HEK293 (cell line): ENCODE results near the gene S100A1.

Experiments used
- CTCF ChIA-PET: fragments of 350-600 bp; formaldehyde crosslinking; extraction: SDS; loops from one replicate; lab custom pipeline; 2021; ENCODE audit warnings: antibody characterized with exemption; lab: Yijun Ruan, JAX
- POLR2A ChIA-PET: fragments of 300-600 bp; formaldehyde crosslinking; extraction: SDS; loops from one replicate; lab custom pipeline; 2020; ENCODE audit warnings: antibody characterized with exemption, inconsistent platforms; lab: Yijun Ruan, JAX
- H3K27ac ChIP-seq: fragments of 200-500 bp; sonication (Bioruptor generic); 2 replicates; pipeline ENCODE4 v1.5.1; 2014; ENCODE audit warnings: low read depth, low read length, control low read depth, inconsistent platforms; ENCODE audit errors: extremely low read depth
- H3K36me3 ChIP-seq, 2 experiments: fragments of 200-500 bp in 1 of 2; sonication (Bioruptor generic) in 1 of 2; 1 replicate in 1 of 2; 2 replicates in 1 of 2; pipeline ENCODE4 v1.5.1; 2014 to 2017; ENCODE audit warnings: inconsistent platforms in 2 of 2, low read length in 2 of 2; ENCODE audit not compliant: control insufficient read depth in 2 of 2, insufficient read depth in 1 of 2
- H3K4me1 ChIP-seq: fragments of 200-500 bp; sonication (Bioruptor generic); 2 replicates; pipeline ENCODE4 v1.5.1; 2014; ENCODE audit warnings: mild to moderate bottlenecking, low read length, inconsistent platforms; ENCODE audit not compliant: control insufficient read depth, insufficient read depth
- H3K4me3 ChIP-seq: 2 replicates; pipeline ENCODE4 v1.5.1; 2011; ENCODE audit warnings: low read depth, mild to moderate bottlenecking, control low read depth, low read length, moderate library complexity
- H3K9me3 ChIP-seq: fragments of 200-500 bp; sonication (Bioruptor generic); 2 replicates; pipeline ENCODE4 v1.5.1; 2014; ENCODE audit warnings: low read depth, low read length, inconsistent platforms; ENCODE audit not compliant: control insufficient read depth, insufficient read depth
- KLF16 ChIP-seq: fragments of 450-650 bp; formaldehyde crosslinking; IDR thresholded peaks from 2 replicates; pipeline ENCODE4 v1.5.1; 2017; ENCODE audit warnings: missing biosample characterization, missing genetic modification characterization
- KLF8 ChIP-seq: fragments of 450-650 bp; formaldehyde crosslinking; IDR thresholded peaks from 2 replicates; pipeline ENCODE4 v1.5.1; 2016; ENCODE audit warnings: missing biosample characterization, missing genetic modification characterization
- RBAK ChIP-seq: fragments of 450-650 bp; formaldehyde crosslinking; IDR thresholded peaks from 2 replicates; pipeline ENCODE4 v1.5.1; 2016; ENCODE audit warnings: missing biosample characterization, missing genetic modification characterization
- ZBTB20 ChIP-seq: fragments of 450-650 bp; formaldehyde crosslinking; IDR thresholded peaks from 2 replicates; pipeline ENCODE4 v1.5.1; 2016; ENCODE audit warnings: missing biosample characterization, missing genetic modification characterization
- ZFP69B ChIP-seq: fragments of 450-650 bp; formaldehyde crosslinking; IDR thresholded peaks from 2 replicates; pipeline ENCODE4 v1.5.1; 2016; ENCODE audit warnings: missing biosample characterization, missing genetic modification characterization
- ZNF146 ChIP-seq: fragments of 450-650 bp; formaldehyde crosslinking; IDR thresholded peaks from 2 replicates; pipeline ENCODE4 v1.5.1; 2016; ENCODE audit warnings: missing biosample characterization, missing genetic modification characterization
- ZNF324 ChIP-seq: fragments of 450-650 bp; formaldehyde crosslinking; IDR thresholded peaks from 2 replicates; pipeline ENCODE4 v1.5.1; 2016; ENCODE audit warnings: missing biosample characterization, missing genetic modification characterization
- ZNF391 ChIP-seq: fragments of 450-650 bp; formaldehyde crosslinking; IDR thresholded peaks from 2 replicates; pipeline ENCODE4 v1.5.1; 2016; ENCODE audit warnings: low read depth, missing biosample characterization, missing genetic modification characterization, borderline replicate concordance
- ZNF433 ChIP-seq: fragments of 450-650 bp; formaldehyde crosslinking; IDR thresholded peaks from 2 replicates; pipeline ENCODE4 v1.5.1; 2016; ENCODE audit warnings: missing biosample characterization, missing genetic modification characterization, low read depth
- ZNF555 ChIP-seq: fragments of 450-650 bp; formaldehyde crosslinking; conservative IDR thresholded peaks from 2 replicates; pipeline ENCODE4 v1.5.1; 2017; ENCODE audit warnings: missing biosample characterization, mild to moderate bottlenecking, missing genetic modification characterization, inconsistent platforms
- ZNF629 ChIP-seq: fragments of 450-650 bp; formaldehyde crosslinking; IDR thresholded peaks from 2 replicates; pipeline ENCODE4 v1.5.1; 2017; ENCODE audit warnings: missing biosample characterization, missing genetic modification characterization
- ZNF701 ChIP-seq: fragments of 450-650 bp; formaldehyde crosslinking; IDR thresholded peaks from 2 replicates; pipeline ENCODE4 v1.5.1; 2016; ENCODE audit warnings: missing biosample characterization, missing genetic modification characterization
- ZNF837 ChIP-seq: fragments of 450-650 bp; formaldehyde crosslinking; IDR thresholded peaks from 2 replicates; pipeline ENCODE4 v1.5.1; 2016; ENCODE audit warnings: missing biosample characterization, missing genetic modification characterization
- TF ChIP-seq, protein P1 (sequence below): fragments of 450-650 bp; formaldehyde crosslinking; IDR thresholded peaks from 2 replicates; pipeline ENCODE4 v1.5.0; 2017; ENCODE audit warnings: missing biosample characterization, missing genetic modification characterization, borderline replicate concordance
- TF ChIP-seq, protein P2 (sequence below): fragments of 450-650 bp; formaldehyde crosslinking; IDR thresholded peaks from 2 replicates; pipeline ENCODE4 v1.5.1; 2016; ENCODE audit warnings: missing biosample characterization, missing genetic modification characterization, borderline replicate concordance
- TF ChIP-seq, protein P3 (sequence below): fragments of 450-650 bp; formaldehyde crosslinking; IDR thresholded peaks from 2 replicates; pipeline ENCODE4 v1.5.1; 2016; ENCODE audit warnings: missing biosample characterization, missing genetic modification characterization
- TF ChIP-seq, protein P4 (sequence below): fragments of 450-650 bp; IDR thresholded peaks from 2 replicates; pipeline ENCODE4 v1.5.1; 2018; ENCODE audit warnings: missing biosample characterization, missing genetic modification characterization
- TF ChIP-seq, protein P5 (sequence below): fragments of 450-650 bp; formaldehyde crosslinking; IDR thresholded peaks from 2 replicates; pipeline ENCODE4 v1.5.1; 2017; ENCODE audit warnings: missing biosample characterization, missing genetic modification characterization

S100A1 gene

DNA sequence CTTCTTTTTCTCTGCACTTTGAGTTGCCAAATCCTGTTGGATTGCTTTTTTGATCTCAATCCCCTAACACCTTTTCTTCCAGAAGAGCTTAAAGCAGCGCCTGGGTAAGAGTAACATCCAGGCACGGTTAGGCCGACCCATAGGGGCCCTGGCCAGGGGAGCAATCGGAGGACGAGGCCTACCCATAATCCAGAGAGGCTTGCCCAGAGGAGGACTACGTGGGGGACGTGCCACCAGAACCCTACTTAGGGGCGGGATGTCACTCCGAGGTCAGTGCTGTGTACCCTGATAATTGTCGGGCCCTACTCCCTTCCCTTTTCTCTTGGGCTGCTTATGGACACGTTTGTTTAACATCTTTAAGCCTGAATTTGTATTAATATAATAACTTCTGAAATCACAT lies 13.9 kb downstream of the S100A1 start:
- ChIA-PET POLR2A (interaction anchor here (3.4 kb wide), 1 partner anchor 8 kb away, joined by 34 read pairs; the partner anchor contains the start of gene CHTOP), CTCF (interaction anchor here (0.6 to 1.3 kb wide), 4 partner anchors 14 to 130 kb away, joined by 3 to 6 read pairs (median 4); partner anchors contain the start of genes S100A13 and S100A16)
- no peaks in the 10 kb centered on the region for H3K9me3 ChIP-seq
- peaks cover 67 to 100% of the 10 kb centered on the region in 2 experiments for H3K36me3 ChIP-seq
- H3K27ac ChIP-seq, result no peak overlapping the region
- no peaks in the 10 kb centered on the region for H3K4me1 ChIP-seq
- H3K4me3 ChIP-seq, result no peak overlapping the region
- TF ChIP-seq KLF8 (tag by site-specific recombination), result no peak
- no peak for TF ChIP-seq RBAK (tag by site-specific recombination)
- no peak for TF ChIP-seq ZNF391 (tag by site-specific recombination)
- TF ChIP-seq ZBTB20, result no peak

DNA sequence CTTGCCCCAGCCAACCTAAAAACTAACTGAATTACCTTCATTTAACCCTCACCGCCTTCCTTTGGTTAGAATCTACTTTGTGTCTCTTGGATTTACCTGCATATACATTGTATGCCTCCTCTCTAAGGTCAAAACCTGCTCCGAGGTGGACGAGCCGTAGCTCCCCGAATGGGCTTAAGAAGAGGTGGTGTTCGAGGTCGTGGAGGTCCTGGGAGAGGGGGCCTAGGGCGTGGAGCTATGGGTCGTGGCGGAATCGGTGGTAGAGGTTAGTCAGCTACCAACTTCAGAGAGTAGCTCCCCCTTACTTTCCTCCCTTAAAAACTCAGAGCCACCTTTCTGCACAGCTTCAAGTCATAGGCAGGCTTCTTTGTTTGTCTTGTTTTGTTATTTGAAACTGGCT lies 14.9 kb downstream of the S100A1 start:
- Histone ChIP-seq H3K4me3 (no peak overlapping the region), H3K4me1 (no peaks in the 10 kb centered on the region), H3K27ac (no peak overlapping the region), H3K9me3 (no peaks in the 10 kb centered on the region), H3K36me3 (peaks cover 64 to 94% of the 10 kb centered on the region in 2 experiments)
- TF ChIP-seq, protein P1, sequence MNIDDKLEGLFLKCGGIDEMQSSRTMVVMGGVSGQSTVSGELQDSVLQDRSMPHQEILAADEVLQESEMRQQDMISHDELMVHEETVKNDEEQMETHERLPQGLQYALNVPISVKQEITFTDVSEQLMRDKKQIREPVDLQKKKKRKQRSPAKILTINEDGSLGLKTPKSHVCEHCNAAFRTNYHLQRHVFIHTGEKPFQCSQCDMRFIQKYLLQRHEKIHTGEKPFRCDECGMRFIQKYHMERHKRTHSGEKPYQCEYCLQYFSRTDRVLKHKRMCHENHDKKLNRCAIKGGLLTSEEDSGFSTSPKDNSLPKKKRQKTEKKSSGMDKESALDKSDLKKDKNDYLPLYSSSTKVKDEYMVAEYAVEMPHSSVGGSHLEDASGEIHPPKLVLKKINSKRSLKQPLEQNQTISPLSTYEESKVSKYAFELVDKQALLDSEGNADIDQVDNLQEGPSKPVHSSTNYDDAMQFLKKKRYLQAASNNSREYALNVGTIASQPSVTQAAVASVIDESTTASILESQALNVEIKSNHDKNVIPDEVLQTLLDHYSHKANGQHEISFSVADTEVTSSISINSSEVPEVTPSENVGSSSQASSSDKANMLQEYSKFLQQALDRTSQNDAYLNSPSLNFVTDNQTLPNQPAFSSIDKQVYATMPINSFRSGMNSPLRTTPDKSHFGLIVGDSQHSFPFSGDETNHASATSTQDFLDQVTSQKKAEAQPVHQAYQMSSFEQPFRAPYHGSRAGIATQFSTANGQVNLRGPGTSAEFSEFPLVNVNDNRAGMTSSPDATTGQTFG (tag by site-specific recombination), result no peak
- TF ChIP-seq ZNF146 (tag by site-specific recombination) (no peak), ZFP69B (no peak), ZNF433 (tag by site-specific recombination) (no peak), ZNF837 (tag by site-specific recombination) (no peak), ZNF629 (tag by site-specific recombination) (no peak), ZNF324 (no peak), ZNF555 (tag by site-specific recombination) (no peak), ZBTB20 (no peak)
- TF ChIP-seq, protein P2, sequence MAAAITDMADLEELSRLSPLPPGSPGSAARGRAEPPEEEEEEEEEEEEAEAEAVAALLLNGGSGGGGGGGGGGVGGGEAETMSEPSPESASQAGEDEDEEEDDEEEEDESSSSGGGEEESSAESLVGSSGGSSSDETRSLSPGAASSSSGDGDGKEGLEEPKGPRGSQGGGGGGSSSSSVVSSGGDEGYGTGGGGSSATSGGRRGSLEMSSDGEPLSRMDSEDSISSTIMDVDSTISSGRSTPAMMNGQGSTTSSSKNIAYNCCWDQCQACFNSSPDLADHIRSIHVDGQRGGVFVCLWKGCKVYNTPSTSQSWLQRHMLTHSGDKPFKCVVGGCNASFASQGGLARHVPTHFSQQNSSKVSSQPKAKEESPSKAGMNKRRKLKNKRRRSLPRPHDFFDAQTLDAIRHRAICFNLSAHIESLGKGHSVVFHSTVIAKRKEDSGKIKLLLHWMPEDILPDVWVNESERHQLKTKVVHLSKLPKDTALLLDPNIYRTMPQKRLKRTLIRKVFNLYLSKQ (tag by site-specific recombination), result no peak
- POLR2A ChIA-PET, result interaction anchor here (0.6 to 3.4 kb wide), 6 partner anchors 9 to 86 kb away, joined by 3 to 34 read pairs (median 4); partner anchors contain the start of genes CHTOP, S100A13 and SNAPIN
- CTCF ChIA-PET, result interaction anchor here (0.5 to 1.7 kb wide), 4 partner anchors 16 to 1272 kb away, joined by 5 to 7 read pairs (median 6); partner anchors contain the start of genes S100A1 and S100A13

DNA sequence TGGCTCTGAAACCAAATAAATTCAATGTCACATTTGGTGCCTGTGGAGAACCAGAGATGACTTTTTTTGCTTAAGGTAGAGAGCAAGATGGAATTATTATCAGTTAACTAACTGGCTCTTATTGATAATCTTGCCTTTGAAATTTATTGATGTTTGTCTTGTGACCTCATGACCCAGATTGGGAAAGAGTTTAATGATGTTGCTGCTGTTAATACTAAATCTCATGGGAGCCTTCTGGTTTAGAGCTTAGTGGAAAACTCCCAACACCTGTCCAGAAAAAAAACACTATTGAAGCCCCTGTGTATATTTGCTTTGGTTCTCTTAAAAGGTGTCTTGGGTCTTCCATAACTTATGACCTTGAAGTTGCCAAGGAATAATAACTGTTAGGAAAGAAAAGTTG lies 15.6 kb downstream of the S100A1 start:
- CTCF ChIA-PET, result interaction anchor here (1.0 to 1.7 kb wide), 3 partner anchors 16 to 133 kb away, joined by 3 to 7 read pairs (median 5); partner anchors contain the start of genes S100A1 and S100A13
- Histone ChIP-seq H3K27ac (no peak overlapping the region), H3K36me3 (peaks cover 59 to 87% of the 10 kb centered on the region in 2 experiments), H3K4me3 (no peak overlapping the region), H3K9me3 (no peaks in the 10 kb centered on the region), H3K4me1 (no peaks in the 10 kb centered on the region)
- no peak for TF ChIP-seq KLF16 (tag by site-specific recombination)
- TF ChIP-seq, protein P3, sequence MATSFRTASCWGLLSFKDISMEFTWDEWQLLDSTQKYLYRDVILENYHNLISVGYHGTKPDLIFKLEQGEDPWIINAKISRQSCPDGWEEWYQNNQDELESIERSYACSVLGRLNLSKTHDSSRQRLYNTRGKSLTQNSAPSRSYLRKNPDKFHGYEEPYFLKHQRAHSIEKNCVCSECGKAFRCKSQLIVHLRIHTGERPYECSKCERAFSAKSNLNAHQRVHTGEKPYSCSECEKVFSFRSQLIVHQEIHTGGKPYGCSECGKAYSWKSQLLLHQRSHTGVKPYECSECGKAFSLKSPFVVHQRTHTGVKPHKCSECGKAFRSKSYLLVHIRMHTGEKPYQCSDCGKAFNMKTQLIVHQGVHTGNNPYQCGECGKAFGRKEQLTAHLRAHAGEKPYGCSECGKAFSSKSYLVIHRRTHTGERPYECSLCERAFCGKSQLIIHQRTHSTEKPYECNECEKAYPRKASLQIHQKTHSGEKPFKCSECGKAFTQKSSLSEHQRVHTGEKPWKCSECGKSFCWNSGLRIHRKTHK (tag by site-specific recombination), result no peak
- no peak for TF ChIP-seq KLF8 (tag by site-specific recombination)
- TF ChIP-seq, protein P4, sequence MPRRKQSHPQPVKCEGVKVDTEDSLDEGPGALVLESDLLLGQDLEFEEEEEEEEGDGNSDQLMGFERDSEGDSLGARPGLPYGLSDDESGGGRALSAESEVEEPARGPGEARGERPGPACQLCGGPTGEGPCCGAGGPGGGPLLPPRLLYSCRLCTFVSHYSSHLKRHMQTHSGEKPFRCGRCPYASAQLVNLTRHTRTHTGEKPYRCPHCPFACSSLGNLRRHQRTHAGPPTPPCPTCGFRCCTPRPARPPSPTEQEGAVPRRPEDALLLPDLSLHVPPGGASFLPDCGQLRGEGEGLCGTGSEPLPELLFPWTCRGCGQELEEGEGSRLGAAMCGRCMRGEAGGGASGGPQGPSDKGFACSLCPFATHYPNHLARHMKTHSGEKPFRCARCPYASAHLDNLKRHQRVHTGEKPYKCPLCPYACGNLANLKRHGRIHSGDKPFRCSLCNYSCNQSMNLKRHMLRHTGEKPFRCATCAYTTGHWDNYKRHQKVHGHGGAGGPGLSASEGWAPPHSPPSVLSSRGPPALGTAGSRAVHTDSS (tag by site-specific recombination), result no peak
- TF ChIP-seq, protein P5, sequence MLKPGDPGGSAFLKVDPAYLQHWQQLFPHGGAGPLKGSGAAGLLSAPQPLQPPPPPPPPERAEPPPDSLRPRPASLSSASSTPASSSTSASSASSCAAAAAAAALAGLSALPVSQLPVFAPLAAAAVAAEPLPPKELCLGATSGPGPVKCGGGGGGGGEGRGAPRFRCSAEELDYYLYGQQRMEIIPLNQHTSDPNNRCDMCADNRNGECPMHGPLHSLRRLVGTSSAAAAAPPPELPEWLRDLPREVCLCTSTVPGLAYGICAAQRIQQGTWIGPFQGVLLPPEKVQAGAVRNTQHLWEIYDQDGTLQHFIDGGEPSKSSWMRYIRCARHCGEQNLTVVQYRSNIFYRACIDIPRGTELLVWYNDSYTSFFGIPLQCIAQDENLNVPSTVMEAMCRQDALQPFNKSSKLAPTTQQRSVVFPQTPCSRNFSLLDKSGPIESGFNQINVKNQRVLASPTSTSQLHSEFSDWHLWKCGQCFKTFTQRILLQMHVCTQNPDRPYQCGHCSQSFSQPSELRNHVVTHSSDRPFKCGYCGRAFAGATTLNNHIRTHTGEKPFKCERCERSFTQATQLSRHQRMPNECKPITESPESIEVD, result no peak
- no peak for TF ChIP-seq ZNF701 (tag by site-specific recombination)
- POLR2A ChIA-PET, result interaction anchor here (0.6 to 3.4 kb wide), 7 partner anchors 8 to 140 kb away, joined by 3 to 34 read pairs (median 4); partner anchors contain the start of genes CHTOP, S100A13 and SNAPIN
